DOHH2 (cell line): ENCODE data around the gene ZNF367.
"Not testable (repeated sequence)": the region's sequence is repeated elsewhere in the genome, so short reads cannot be mapped to it uniquely, and the experiment has no call there.

Experiments used
- H3F3A ChIP-seq: fragments of 200-600 bp; sonication (generic), shearing (Covaris generic); 2 replicates; pipeline ENCODE4 v1.6.0; 2016; ENCODE audit warnings: antibody characterized with exemption, mild to moderate bottlenecking; ENCODE audit not compliant: control insufficient read depth, insufficient read depth
- H3K27ac ChIP-seq: fragments of 200-600 bp; sonication (generic); 2 replicates; pipeline ENCODE4 v1.5.1; 2014; ENCODE audit warnings: low read depth, mild to moderate bottlenecking, low read length, moderate library complexity
- H3K27me3 ChIP-seq: fragments of 200-600 bp; sonication (generic); 2 replicates; pipeline ENCODE4 v1.6.1; 2014; ENCODE audit warnings: mild to moderate bottlenecking, low read length, mixed read lengths; ENCODE audit not compliant: control insufficient read depth
- H3K36me3 ChIP-seq: fragments of 200-600 bp; sonication (generic); 2 replicates; pipeline ENCODE4 v1.6.1; 2014; ENCODE audit warnings: mild to moderate bottlenecking, low read length, moderate library complexity, mixed read lengths; ENCODE audit not compliant: control insufficient read depth
- H3K4me1 ChIP-seq: fragments of 200-600 bp; sonication (generic); 2 replicates; pipeline ENCODE4 v1.6.1; 2014; ENCODE audit warnings: mild to moderate bottlenecking, low read length, mixed read lengths; ENCODE audit not compliant: control insufficient read depth
- H3K4me2 ChIP-seq: fragments of 200-600 bp; sonication (generic); 2 replicates; pipeline ENCODE4 v1.6.0; 2014; ENCODE audit warnings: mild to moderate bottlenecking, low read length, moderate library complexity
- H3K4me3 ChIP-seq: fragments of 200-600 bp; sonication (generic); 2 replicates; pipeline ENCODE4 v1.5.1; 2014; ENCODE audit warnings: mild to moderate bottlenecking, low read length, mixed read lengths
- H3K79me2 ChIP-seq: fragments of 200-600 bp; sonication (generic); 2 replicates; pipeline ENCODE4 v1.6.1; 2014; ENCODE audit warnings: mild to moderate bottlenecking, low read length, mixed read lengths; ENCODE audit not compliant: control insufficient read depth
- H3K9me2 ChIP-seq: fragments of 200-600 bp; sonication (generic); replicated peaks from 2 replicates; pipeline ENCODE4 v1.6.1; 2014; ENCODE audit warnings: mild to moderate bottlenecking, low read length, mixed read lengths; ENCODE audit not compliant: control insufficient read depth
- H3K9me3 ChIP-seq: fragments of 200-600 bp; sonication (generic); 2 replicates; pipeline ENCODE4 v1.6.1; 2014; ENCODE audit warnings: antibody characterized with exemption, low read length, mixed read lengths; ENCODE audit not compliant: control insufficient read depth, insufficient read depth
- H4K20me1 ChIP-seq: fragments of 200-600 bp; sonication (generic); 2 replicates; pipeline ENCODE4 v1.6.0; 2014; ENCODE audit warnings: low read depth, mild to moderate bottlenecking, antibody characterized with exemption, low read length, moderate library complexity; ENCODE audit not compliant: control insufficient read depth, insufficient read depth
- EZH2phosphoT487 ChIP-seq: fragments of 200-600 bp; sonication (generic); IDR thresholded peaks from 2 replicates; pipeline ENCODE4 v1.6.1; 2017; ENCODE audit warnings: borderline replicate concordance, mild to moderate bottlenecking, antibody characterized with exemption, low read length, moderate library complexity, mixed read lengths
- TF ChIP-seq, protein P1 (sequence below): fragments of 200-600 bp; sonication (generic); IDR thresholded peaks from one replicate; pipeline ENCODE4 v1.5.1; 2014; ENCODE audit warnings: antibody characterized with exemption, mild to moderate bottlenecking, low read depth, low read length; ENCODE audit not compliant: poor library complexity, severe bottlenecking

The ZNF367 gene

DNA sequence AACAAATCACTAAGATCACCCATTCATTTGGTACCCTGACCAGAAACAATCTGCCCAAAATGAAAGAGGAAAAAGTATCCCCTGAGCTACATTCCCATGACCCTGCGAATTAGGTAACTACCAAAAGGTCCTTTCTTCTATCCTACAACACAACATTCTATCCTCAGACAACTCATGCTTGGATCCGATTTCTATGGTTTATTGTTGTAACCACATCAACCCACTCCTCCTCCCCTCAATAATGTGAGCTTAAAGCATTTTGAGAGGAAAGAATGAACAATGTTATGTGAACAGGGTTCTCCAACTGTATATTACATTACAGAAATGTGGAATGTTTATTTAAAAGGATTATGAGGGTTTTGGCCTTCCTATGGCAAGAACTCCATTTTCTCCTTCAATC is 38.7 kb downstream of the ZNF367 start:
- Histone ChIP-seq H3K36me3 (peaks cover 5% of the 10 kb centered on the region), H3K9me2 (no peaks in the 10 kb centered on the region), H3F3A (no peaks in the 10 kb centered on the region; the same call in 1 of the 2 replicates), H3K27me3 (no peaks in the 10 kb centered on the region), H4K20me1 (no peaks in the 10 kb centered on the region; the same call in 1 of the 2 replicates), H3K4me3 (no peak overlapping the region), H3K27ac (no peak overlapping the region), H3K79me2 (no peaks in the 10 kb centered on the region), H3K9me3 (no peaks in the 10 kb centered on the region), H3K4me1 (no peaks in the 10 kb centered on the region), H3K4me2 (no peak overlapping the region)
- TF ChIP-seq, protein P1, sequence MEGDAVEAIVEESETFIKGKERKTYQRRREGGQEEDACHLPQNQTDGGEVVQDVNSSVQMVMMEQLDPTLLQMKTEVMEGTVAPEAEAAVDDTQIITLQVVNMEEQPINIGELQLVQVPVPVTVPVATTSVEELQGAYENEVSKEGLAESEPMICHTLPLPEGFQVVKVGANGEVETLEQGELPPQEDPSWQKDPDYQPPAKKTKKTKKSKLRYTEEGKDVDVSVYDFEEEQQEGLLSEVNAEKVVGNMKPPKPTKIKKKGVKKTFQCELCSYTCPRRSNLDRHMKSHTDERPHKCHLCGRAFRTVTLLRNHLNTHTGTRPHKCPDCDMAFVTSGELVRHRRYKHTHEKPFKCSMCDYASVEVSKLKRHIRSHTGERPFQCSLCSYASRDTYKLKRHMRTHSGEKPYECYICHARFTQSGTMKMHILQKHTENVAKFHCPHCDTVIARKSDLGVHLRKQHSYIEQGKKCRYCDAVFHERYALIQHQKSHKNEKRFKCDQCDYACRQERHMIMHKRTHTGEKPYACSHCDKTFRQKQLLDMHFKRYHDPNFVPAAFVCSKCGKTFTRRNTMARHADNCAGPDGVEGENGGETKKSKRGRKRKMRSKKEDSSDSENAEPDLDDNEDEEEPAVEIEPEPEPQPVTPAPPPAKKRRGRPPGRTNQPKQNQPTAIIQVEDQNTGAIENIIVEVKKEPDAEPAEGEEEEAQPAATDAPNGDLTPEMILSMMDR, result no peak
- no peak for TF ChIP-seq EZH2phosphoT487

DNA sequence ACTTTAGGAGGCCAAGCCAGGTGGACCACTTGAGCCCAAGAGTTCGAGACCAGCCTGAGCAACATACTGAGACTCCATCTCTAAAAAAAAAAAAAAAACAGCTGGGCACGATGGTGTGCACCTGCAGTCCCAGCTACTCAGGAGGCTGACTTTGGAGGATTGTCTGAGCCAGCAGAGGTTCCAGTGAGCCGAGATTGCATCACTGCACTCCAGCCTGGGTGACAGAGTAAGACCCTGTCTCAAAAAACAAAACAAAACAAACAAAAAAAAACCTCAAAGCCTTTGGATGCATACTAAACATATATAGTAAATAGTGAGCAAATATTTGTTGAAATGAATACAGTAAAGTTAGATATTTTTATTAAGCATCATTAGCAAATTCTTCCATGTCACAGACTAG is 40.0 kb downstream of the ZNF367 start:
- Histone ChIP-seq H3K4me2 (no peak overlapping the region), H4K20me1 (no peaks in the 10 kb centered on the region; the same call in 1 of the 2 replicates), H3K4me1 (no peaks in the 10 kb centered on the region), H3K79me2 (no peaks in the 10 kb centered on the region), H3K27me3 (no peaks in the 10 kb centered on the region), H3K36me3 (no peaks in the 10 kb centered on the region), H3K9me3 (no peaks in the 10 kb centered on the region), H3K9me2 (no peaks in the 10 kb centered on the region), H3K27ac (no peak overlapping the region), H3F3A (no peaks in the 10 kb centered on the region; the same call in 1 of the 2 replicates), H3K4me3 (no peak overlapping the region)
- TF ChIP-seq, protein P1, result no peak
- no peak for TF ChIP-seq EZH2phosphoT487

DNA sequence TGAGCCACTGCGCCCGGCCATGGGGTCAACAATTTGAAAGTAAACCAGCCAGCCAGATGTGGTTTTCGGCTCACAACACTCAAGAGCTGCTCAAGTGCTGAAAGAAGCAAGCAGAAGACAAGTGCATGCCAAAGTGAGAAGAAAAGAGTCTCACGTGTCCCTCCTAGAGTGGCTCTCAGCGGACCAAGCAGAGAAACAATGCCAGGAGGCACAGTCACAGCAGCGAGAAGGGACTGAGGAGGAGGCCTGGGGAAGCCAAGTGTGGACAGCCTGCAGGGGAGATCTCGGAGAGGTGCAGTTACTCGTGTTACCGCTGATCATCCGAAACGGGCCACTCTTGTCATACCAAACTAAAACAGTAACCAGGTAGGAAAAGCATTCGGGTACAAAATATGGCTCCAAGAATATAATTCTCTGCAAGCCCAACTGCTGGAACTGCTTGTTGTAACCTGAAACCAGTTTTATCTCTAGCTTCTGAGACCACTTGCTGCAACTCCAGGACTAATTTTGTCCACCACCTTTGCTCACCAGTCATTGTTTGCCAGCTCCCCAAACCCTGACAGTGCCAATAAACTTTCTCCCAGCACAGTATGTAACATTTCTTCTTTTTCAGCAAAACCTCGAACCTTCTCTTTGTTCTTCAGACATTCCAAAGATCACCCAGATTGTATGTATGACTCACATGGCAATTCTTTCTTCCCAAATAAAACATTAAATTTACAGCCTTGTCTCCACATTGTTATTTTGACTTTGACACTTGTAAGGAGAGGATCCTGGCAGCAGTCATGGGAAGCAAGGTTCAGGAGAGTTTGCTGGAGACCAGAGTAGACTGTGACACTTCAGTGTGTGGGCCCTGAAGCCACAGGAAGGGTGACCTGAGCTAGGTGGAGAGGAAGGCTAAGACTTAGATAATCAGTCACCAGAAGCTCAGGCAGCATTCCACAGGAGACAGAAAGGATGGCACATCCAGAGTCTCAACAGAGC is 41.0 kb downstream of the ZNF367 start:
- Histone ChIP-seq H3K27ac (no peak overlapping the region), H3K9me3 (no peaks in the 10 kb centered on the region), H3K79me2 (no peaks in the 10 kb centered on the region), H3K4me2 (no peak overlapping the region), H3K4me3 (no peak overlapping the region), H3K27me3 (no peaks in the 10 kb centered on the region), H3K4me1 (no peaks in the 10 kb centered on the region), H4K20me1 (no peaks in the 10 kb centered on the region; the same call in 1 of the 2 replicates), H3K9me2 (no peaks in the 10 kb centered on the region), H3K36me3 (no peaks in the 10 kb centered on the region), H3F3A (no peaks in the 10 kb centered on the region)
- TF ChIP-seq, protein P1, result no peak
- TF ChIP-seq EZH2phosphoT487, result no peak

DNA sequence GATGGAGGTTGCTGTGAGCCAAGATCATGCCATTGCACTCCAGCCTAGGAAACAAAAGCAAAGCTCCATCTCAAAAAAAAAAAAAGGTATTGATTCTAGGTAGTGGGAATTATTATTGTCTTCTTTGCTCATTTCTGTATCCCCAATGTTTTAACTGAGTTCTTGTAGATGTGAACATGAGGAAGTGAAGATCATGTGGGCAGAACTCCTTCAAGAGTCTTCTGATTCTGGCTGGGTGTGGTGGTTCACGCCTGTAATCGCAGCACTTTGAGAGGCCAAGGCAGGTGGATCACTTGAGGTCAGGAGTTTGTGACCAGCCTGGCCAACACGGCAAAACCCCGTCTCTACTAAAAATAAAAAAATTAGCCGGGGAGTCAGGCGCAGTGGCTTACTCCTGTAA is 42.7 kb downstream of the ZNF367 start:
- H3K4me1 ChIP-seq, H3K79me2 ChIP-seq, H4K20me1 ChIP-seq, H3K27ac ChIP-seq, H3K36me3 ChIP-seq, H3K27me3 ChIP-seq, H3F3A ChIP-seq, H3K9me2 ChIP-seq, H3K4me3 ChIP-seq, H3K9me3 ChIP-seq, H3K4me2 ChIP-seq: not testable (repeated sequence)
